Raji (cell line): ENCODE measurements around the gene TRIM74.
"Not testable (repeated sequence)": the region's sequence is repeated elsewhere in the genome, so short reads cannot be mapped to it uniquely, and the experiment has no call there.

Source experiments
- POLR2A ChIP-seq: IDR thresholded peaks from 2 replicates; pipeline ENCODE4 v1.6.1; 2011; ENCODE audit warnings: low read depth, low read length, control low read depth; ENCODE audit not compliant: insufficient read depth

Gene TRIM74

DNA sequence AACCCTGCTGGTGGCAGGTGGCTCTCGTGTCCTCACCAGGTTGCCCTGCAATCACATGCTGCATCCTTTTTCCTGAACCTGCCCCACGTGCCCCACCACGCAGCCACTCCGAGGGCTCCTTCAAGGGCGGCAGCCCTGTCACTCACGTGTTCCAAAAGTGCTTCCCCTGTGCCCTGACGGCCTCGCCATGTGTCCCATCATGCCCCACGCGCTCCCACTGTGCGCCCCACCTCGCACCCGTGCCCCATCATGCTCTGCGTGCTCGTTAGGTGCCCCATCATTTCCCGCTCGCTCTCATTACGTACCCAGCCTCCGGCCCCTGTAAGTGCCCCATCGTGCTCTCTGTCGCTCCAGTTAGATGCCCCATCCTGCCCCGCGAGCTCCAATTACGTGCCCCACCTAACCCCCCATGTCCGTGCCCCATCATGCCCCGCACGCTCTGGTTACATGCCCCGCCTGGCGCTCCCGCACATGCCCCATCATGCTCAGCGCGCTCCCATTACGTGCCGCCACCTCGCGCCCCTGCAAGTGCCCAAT, at the start of gene TRIM74:
Gene TRIM74, minus strand, starts transcription at position 487 of the 537 bp plus-strand sequence. CDS start 3,309 bp downstream, outside the sequence.
- TF ChIP-seq POLR2A, result not testable (repeated sequence)

DNA sequence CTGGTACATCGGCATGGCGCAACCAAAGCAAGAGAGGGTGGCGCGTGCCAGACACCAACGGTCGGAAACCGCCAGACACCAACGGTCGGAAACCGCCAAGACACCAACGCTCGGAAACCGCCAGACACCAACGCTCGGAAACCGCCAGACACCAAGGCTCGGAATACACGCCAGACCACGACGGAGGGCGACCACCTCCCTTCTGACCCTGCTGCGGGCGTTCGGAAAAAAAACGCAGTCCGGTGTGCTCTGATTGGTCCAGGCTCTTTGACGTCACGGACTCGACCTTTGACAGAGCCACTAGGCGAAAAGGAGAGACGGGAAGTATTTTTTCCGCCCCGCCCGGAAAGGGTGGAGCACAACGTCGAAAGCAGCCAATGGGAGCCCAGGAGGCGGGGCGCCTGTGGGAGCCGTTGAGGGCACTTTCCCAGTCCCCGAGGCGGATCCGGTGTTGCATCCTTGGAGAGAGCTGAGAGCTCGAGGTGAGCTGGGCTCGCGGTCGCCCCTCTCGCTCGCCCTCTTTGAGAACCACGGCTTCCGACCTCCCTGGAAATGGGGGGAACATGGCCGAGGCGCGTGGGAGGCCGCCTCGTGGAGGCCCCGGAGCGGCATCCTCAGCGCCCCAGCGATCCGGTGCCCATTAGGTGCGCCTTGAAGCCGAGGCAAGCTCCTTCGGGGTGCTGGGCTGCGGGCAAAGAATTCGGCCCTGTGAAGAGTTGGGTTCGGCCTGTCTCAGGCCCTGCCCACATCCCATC, 36.6 kb upstream of the TRIM74 start:
- TF ChIP-seq POLR2A, result peak; percentile 84

DNA sequence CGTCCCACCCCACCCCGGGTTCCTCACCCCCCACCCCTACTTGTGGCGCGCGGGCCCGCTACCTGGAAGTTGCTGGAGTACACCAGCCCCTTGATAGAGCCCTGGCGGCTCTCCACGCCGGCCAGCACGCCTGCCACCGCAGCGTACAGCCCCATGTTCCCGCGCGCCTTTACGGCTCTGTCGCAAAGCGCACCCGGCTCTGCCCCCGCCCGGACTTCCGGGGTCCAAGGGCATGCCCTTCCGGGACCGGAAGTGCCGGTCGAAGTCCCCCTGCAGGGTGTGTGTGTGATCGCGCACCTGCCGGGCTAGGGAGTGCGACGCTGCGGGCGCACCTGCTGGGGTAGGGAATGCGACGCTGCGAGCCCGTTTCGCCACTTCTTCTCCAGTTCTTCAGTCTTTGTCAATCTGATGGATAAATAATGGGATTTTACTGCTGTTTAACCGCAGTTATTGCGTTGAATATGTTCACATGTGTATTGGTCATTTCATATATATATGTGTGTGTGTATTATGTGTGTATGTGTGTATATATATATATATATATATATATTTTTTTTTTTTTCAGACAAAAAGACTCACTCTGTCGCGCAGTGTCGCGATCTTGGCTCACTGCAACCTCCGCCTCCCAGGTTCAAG, 14.6 kb downstream of the TRIM74 start:
- TF ChIP-seq POLR2A, result peak; percentile 31; the same call in 1 of the 2 replicates

DNA sequence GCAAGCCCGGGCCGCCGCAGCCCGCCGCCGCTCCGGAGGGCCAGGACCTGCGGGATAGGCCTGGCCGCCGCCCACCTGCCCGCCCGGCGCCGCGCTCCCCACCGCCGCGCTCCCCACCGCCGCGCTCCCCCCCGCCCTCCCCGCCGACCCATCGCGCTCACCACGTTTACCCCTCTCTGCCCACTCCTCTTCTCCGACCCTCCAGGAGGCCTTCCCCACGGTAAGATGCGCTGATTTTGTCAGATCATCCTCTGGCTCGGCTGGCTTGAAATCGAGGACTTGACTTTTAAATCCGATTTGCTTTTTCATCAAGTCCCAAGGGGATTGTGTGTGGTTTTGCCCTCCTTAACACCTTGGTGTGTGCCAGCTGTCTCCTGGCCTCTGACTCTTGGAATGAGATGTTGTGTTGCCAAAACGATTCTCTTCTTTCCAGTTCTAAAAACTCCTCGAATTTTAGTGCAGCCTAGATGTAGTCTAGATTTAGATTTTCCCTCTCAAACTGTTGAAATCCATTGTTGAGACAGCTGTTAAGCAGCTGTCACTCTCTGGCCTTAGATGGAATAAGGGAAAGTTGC, 43.6 kb downstream of the TRIM74 start:
- no peak for TF ChIP-seq POLR2A

DNA sequence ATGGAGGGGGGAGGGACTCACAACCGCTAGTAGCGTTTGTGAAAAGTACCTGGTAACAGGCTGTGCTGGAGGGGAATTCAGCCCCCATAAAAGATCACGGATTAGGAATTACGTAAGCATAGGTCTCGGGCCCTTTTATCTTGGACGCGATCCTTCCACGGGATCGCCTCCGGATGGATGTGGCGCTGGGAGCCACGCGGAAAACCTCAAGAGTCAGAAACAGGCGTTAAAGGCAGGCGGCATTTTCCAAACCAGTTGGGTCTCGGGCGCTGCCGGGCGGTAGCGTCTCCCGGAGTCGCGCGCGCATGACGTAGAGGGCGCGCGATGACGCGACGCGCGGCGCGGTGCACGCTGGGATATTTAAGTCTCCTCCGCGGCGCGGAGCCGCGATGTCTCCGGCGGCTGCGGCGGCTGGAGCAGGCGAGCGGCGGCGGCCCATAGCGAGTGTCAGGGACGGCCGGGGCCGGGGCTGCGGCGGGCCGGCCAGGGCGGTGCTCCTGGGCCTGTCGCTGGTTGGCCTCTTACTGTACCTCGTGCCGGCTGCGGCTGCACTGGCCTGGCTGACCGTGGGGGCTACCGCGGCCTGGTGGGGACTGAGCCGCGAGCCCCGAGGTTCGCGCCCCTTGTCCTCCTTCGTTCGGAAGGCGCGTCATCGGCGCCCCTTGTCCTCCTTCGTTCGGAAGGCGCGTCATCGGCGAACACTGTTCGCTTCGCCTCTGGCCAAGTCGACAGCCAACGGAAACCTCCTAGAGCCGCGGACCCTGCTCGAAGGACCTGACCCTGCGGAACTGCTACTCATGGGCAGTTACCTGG, 44.3 kb downstream of the TRIM74 start, which contains the start of gene POM121:
Gene POM121, plus strand, starts transcription at position 363 of the 813 bp plus-strand sequence. Its CDS starts 27 bp downstream, at position 390.
- peak; percentile 83 for TF ChIP-seq POLR2A

DNA sequence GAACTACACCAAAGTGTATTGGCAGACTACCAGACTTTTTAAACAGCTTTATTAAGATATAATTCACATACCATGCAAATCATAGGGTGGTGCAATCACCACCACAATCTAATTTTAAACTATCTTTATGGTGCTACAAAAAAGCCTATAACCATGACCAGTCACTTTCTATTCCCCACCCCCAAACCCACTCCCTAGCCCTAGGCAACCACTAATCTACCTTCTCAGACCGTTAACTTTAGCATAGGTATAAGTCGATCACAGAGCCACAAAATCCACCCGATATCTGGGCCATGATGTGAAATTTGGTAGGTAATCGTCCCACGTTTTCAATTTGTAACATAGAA, 44.9 kb downstream of the TRIM74 start:
- no peak for TF ChIP-seq POLR2A

DNA sequence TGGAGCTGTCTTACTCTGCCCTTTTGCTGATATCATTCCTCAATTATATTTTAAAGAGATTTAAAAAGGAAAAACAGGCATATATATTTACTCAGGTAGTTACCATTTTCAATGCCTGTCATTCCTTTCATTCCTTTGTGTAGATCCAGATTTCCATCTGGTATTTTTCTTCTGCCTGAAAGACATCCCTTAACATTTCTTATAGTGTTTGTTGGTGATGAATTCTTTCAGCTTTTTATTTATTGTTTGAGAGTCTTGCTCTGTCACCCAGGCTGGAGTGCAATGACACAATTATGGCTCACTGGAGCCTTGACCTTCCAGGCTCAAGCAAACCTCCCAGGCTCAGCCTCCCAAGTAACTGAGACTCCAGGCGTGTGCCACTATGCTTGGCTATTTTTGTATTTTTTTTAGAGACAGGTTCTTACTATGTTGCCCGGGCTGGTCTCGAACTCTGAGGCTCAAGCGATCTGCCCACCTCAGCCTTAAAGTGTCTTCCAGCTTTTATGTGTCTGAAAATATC, 50.0 kb downstream of the TRIM74 start:
- no peak for TF ChIP-seq POLR2A
